ENCODE data around the gene SMC5.

SMC5 gene

GRCh38 chr9:70403618-70404025 is 144.8 kb downstream of the SMC5 start:
- H3K27me3 Mint-ChIP-seq (ENCODE audit: low read depth, poor library complexity) = peaks cover 3% of the 10 kb centered on the region
- no peak for TF ChIP-seq CTCF (IDR thresholded peaks at IDR 0.05)
- no peak overlapping the region for H3K27ac Mint-ChIP-seq
- H3K36me3 Mint-ChIP-seq (ENCODE audit: low read depth) = no peaks in the 10 kb centered on the region
- H3K4me1 Mint-ChIP-seq = peaks cover 44% of the 10 kb centered on the region
- no peaks in the 10 kb centered on the region for H3K9me3 Mint-ChIP-seq
- no peak for DNase-seq
- H3K4me3 Mint-ChIP-seq = no peak overlapping the region

- DNase-seq = no peak
- Mint-ChIP-seq H3K9me3 (no peaks in the 10 kb centered on the region), H3K4me3 (no peak overlapping the region), H3K36me3 (ENCODE audit: low read depth) (no peaks in the 10 kb centered on the region), H3K27ac (no peak overlapping the region), H3K27me3 (ENCODE audit: low read depth, poor library complexity) (peaks cover 3% of the 10 kb centered on the region), H3K4me1 (peaks cover 44% of the 10 kb centered on the region)
- no peak for TF ChIP-seq CTCF (IDR thresholded peaks at IDR 0.05)
Measured at GRCh38 chr9:70404261-70404660, 145.5 kb downstream of the SMC5 start.
